Left ventricle myocardium inferior (tissue), 1 donor: ENCODE measurements around the gene PMM2. TPM values are rescaled to one million over a fixed set of nuclear protein-coding genes. Genes with fewer than 3 reads are reported as not detected.
"Not testable (repeated sequence)": the region's sequence is repeated elsewhere in the genome, so short reads cannot be mapped to it uniquely, and the experiment has no call there.

Experiments used
- DNase-seq: peaks from one replicate; pipeline ENCODE4 v3.0.0-alpha.2; 2020
- H3K27ac ChIP-seq: fragments of 200-600 bp; replicated peaks from 2 replicates; pipeline ENCODE4 v1.8.0; 2021
- H3K27me3 ChIP-seq: fragments of 200-600 bp; 2 replicates; pipeline ENCODE4 v1.8.0; 2021; ENCODE audit warnings: low read depth
- H3K36me3 ChIP-seq: fragments of 200-600 bp; 2 replicates; pipeline ENCODE4 v1.8.0; 2021
- H3K4me1 ChIP-seq: fragments of 200-600 bp; 2 replicates; pipeline ENCODE4 v1.8.0; 2021
- H3K4me3 ChIP-seq: fragments of 200-600 bp; 2 replicates; pipeline ENCODE4 v1.8.0; 2021; ENCODE audit warnings: mild to moderate bottlenecking, moderate library complexity
- H3K9me3 ChIP-seq: fragments of 200-600 bp; replicated peaks from 2 replicates; pipeline ENCODE4 v1.8.0; 2021
- intact Hi-C: fragments of 100-400 bp; cut with micrococcal nuclease; formaldehyde crosslinking; loops from one replicate; pipeline ENCODE4 v1.11.0; 2022
- total RNA-seq: library from RNA; stranded (reverse); fragmentation: NEBNext Ultra II Directional; extraction: Animal tissue kit (Norgen Biotek cat#: 25700); gene quantifications from one replicate; pipeline ENCODE4 v1.2.1, GENCODE V29; 2021
- TF ChIP-seq, protein P1 (sequence below): fragments of 200-600 bp; IDR thresholded peaks from 2 replicates; pipeline ENCODE4 v1.8.0; 2021; ENCODE audit warnings: antibody characterized with exemption, mild to moderate bottlenecking, borderline replicate concordance
- donor health status: DM: no; HTN: yes; CAD: no; lungs with severe emphysema.

PMM2 gene
- total RNA-seq, 1 donor from 2014 or later = 13.7 TPM

DNA sequence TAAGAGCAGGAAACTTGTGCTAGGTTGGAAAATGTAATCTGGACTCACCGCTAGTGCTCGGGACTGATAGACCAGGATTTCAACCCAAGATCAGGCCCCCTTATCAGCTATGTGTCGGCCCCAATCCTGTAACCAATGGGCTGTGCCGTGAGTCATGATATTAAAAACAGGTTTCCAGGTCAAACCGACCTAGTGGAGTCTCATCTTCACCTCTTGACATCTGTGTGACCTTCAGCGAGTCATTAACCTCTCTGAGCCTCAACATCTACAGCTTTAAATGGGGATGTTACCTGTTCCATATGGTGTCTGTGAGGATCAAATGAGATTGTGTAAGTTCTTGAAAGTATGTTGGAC, 512 bp downstream of the PMM2 start:
- DNase-seq = no peak
- H3K4me1 ChIP-seq = peaks cover 53% of the 10 kb centered on the region
- intact Hi-C loops = loop anchor here (10.0 kb wide), 1 partner anchor 133 kb away; no protein-coding TSS in a partner anchor
- TF ChIP-seq, protein P1, sequence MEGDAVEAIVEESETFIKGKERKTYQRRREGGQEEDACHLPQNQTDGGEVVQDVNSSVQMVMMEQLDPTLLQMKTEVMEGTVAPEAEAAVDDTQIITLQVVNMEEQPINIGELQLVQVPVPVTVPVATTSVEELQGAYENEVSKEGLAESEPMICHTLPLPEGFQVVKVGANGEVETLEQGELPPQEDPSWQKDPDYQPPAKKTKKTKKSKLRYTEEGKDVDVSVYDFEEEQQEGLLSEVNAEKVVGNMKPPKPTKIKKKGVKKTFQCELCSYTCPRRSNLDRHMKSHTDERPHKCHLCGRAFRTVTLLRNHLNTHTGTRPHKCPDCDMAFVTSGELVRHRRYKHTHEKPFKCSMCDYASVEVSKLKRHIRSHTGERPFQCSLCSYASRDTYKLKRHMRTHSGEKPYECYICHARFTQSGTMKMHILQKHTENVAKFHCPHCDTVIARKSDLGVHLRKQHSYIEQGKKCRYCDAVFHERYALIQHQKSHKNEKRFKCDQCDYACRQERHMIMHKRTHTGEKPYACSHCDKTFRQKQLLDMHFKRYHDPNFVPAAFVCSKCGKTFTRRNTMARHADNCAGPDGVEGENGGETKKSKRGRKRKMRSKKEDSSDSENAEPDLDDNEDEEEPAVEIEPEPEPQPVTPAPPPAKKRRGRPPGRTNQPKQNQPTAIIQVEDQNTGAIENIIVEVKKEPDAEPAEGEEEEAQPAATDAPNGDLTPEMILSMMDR = no peak
- H3K4me3 ChIP-seq = peak overlapping the region; percentile 90
- peak overlapping the region; percentile 83 for H3K27ac ChIP-seq
- peaks cover 17% of the 10 kb centered on the region for H3K36me3 ChIP-seq
- no peaks in the 10 kb centered on the region for H3K27me3 ChIP-seq
- no peaks in the 10 kb centered on the region for H3K9me3 ChIP-seq

DNA sequence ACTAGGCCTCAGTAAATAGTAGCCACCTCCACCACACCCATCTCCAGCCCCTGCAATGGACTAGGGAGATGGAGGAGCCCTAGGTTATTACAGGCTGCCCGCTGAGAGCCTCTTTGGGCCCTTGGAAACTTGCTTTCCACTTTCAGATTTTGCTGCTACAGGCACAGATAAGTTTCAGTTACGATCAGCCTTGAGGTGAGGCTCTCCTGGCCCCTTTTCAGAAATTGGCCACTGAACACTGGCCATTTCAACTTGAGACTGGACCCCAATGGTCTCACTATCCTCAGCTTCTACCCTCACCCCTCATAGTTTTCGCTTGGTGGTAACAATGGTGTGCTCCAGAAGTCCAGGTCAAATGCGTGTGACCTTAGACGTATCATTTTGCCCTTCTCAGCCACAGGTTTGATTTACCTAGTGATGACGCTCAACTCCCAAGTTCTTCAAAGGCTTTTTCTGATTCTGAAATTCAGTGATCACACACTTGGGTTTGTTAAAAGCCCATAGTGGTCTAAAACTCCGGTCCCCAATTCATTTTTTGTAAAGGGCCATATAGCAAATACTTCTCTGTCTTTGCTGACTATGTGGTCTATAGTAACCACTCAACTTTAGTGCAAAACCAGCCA, 1.0 kb downstream of the PMM2 start:
- H3K9me3 ChIP-seq = no peaks in the 10 kb centered on the region
- DNase-seq = no peak
- H3K4me3 ChIP-seq = peak overlapping the region; percentile 90
- peaks cover 53% of the 10 kb centered on the region for H3K4me1 ChIP-seq
- no peaks in the 10 kb centered on the region for H3K27me3 ChIP-seq
- intact Hi-C loops = loop anchor here (10.0 kb wide), 1 partner anchor 134 kb away; no protein-coding TSS in a partner anchor
- TF ChIP-seq, protein P1 = no peak
- peak overlapping the region; percentile 83 for H3K27ac ChIP-seq
- H3K36me3 ChIP-seq = peaks cover 22% of the 10 kb centered on the region

DNA sequence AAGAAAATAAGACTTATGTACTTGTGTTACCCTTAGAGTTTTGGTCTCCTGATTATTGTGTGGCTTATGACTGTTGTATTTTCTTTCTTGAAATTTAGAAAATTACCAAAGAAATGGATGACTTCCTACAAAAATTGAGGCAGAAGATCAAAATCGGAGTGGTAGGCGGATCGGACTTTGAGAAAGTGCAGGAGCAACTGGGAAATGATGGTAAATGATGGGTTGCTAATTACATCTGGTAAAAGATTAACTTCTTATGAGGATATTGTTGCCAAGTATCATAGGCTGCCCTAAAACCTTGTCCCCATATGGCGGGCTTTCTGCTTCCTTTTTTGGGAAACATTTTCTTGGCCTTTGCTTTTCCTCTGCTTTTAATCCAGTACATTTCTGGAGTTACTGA, 4.1 kb downstream of the PMM2 start:
- H3K4me3 ChIP-seq = no peak overlapping the region
- no peaks in the 10 kb centered on the region for H3K9me3 ChIP-seq
- intact Hi-C loops = no loop called here
- TF ChIP-seq, protein P1 = no peak
- no peak overlapping the region for H3K27ac ChIP-seq
- peaks cover 53% of the 10 kb centered on the region for H3K36me3 ChIP-seq
- H3K27me3 ChIP-seq = no peaks in the 10 kb centered on the region
- DNase-seq = no peak
- peaks cover 34% of the 10 kb centered on the region for H3K4me1 ChIP-seq

DNA sequence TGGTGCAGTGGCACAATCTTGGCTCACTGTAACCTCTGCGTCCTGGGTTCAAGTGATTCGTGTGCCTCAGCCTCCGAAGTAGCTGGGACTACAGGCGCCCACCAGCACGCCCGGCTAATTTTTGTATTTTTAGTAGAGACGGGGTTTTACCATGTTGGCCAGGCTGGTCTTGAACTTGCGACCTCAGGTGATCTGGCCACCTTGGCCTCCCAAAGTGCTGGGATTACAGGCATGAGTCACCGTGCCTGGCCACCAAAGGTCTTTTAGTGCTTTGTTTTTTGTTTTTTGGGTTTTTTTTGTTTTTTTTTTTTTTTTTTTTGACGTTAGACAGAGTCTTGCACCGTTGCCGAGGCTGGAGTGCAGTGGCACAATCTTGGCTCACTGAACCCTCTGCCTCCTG, 6.1 kb downstream of the PMM2 start:
- H3K4me1 ChIP-seq = peaks cover 16% of the 10 kb centered on the region
- H3K27ac ChIP-seq, DNase-seq, H3K4me3 ChIP-seq, H3K27me3 ChIP-seq, H3K9me3 ChIP-seq, intact Hi-C loops: not testable (repeated sequence)
- peaks cover 73% of the 10 kb centered on the region for H3K36me3 ChIP-seq

DNA sequence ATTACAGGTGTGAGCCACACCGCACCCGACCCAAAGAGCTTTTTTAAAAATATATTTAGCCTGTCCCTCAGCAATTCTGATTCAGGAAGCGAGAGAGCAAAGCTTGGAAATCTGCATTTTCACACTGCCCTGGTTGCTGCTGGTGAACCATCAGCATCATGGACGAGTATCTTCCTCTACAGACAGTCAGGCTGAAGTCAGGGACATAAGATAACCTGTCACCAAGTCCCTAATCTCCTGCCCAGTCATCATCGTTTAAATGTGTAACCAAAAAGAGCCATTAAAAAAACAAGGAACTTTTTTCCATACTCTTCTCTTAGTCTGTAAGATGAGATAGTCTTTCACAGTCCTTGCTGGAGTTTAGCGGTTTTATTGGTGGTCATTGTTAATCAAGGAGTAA, 6.7 kb downstream of the PMM2 start:
- no peaks in the 10 kb centered on the region for H3K27me3 ChIP-seq
- H3K9me3 ChIP-seq = no peaks in the 10 kb centered on the region
- TF ChIP-seq, protein P1 = no peak
- no peak overlapping the region for H3K4me3 ChIP-seq
- peaks cover 10% of the 10 kb centered on the region for H3K4me1 ChIP-seq
- intact Hi-C loops = no loop called here
- peaks cover 79% of the 10 kb centered on the region for H3K36me3 ChIP-seq
- DNase-seq = no peak
- no peak overlapping the region for H3K27ac ChIP-seq

DNA sequence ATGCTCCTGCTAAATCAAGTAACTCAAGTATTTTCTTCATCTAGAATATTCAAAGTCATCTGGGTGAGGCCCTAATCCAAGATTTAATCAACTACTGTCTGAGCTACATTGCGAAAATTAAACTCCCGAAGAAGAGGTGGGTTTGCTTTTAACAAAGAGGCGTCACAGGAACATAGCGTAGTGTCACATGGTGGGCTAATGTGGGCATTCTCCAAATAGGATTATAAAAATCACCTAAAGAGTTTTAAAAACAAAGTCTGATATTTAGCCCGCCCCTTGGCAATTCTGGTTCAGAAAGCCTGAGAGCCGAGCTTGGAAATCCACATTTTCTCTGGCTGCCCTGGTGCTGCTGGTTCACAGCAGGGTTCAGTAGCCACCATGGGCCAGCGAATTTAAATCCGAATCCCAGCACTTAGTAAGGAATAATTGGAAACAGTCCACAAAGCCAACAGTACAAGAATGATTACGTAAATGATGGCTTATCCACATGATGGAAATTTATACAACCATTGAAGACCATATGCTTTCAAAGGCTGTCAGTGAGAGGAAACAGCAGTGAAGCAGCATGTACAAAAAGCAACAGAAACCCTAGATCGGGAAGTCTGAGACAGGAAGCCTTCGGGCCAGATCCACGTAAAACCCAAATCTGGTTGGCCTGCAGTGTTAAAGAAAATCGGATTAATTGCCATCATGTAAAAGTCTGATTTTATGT, 8.8 kb downstream of the PMM2 start:
- Histone ChIP-seq H3K27me3 (no peaks in the 10 kb centered on the region), H3K36me3 (peaks cover 99% of the 10 kb centered on the region), H3K9me3 (no peaks in the 10 kb centered on the region), H3K27ac (no peak overlapping the region), H3K4me1 (no peaks in the 10 kb centered on the region), H3K4me3 (no peak overlapping the region)
- no peak for DNase-seq
- TF ChIP-seq, protein P1 = no peak
- intact Hi-C loops = no loop called here
